ENCODE results near the gene TUBGCP2. TPM values are rescaled to one million over a fixed set of nuclear protein-coding genes. Genes with fewer than 3 reads are reported as not detected.

Gene TUBGCP2
- total RNA-seq, 1 donor = 66.9 TPM

- no peak for DNase-seq (ENCODE audit: low read depth)
- H3K4me3 ChIP-seq (ENCODE audit: low read depth, low read length) = no peak overlapping the region
- no peak for TF ChIP-seq CTCF (IDR thresholded peaks at IDR 0.05; ENCODE audit: insufficient read depth, low read depth, low read length)
Observed at GRCh38 chr10:133349577-133350011, 40.9 kb upstream of the TUBGCP2 start.

- no peak for DNase-seq (ENCODE audit: low read depth)
- TF ChIP-seq CTCF (IDR thresholded peaks at IDR 0.05; ENCODE audit: insufficient read depth, low read depth, low read length) = no peak
- no peak overlapping the region for H3K4me3 ChIP-seq (ENCODE audit: low read depth, low read length)
Observed at GRCh38 chr10:133349160-133349568, 40.5 kb upstream of the TUBGCP2 start.

- H3K4me3 ChIP-seq (ENCODE audit: low read depth, low read length) = no peak overlapping the region
- no peak for TF ChIP-seq CTCF (IDR thresholded peaks at IDR 0.05; ENCODE audit: insufficient read depth, low read depth, low read length)
- no peak for DNase-seq (ENCODE audit: low read depth)
Observed at GRCh38 chr10:133347710-133348517, 39.2 kb upstream of the TUBGCP2 start.

- no peak for TF ChIP-seq CTCF (IDR thresholded peaks at IDR 0.05; ENCODE audit: insufficient read depth, low read depth, low read length)
- H3K4me3 ChIP-seq (ENCODE audit: low read depth, low read length) = no peak overlapping the region
- no peak for DNase-seq (ENCODE audit: low read depth)
Observed at GRCh38 chr10:133346413-133346812, 37.7 kb upstream of the TUBGCP2 start.

- TF ChIP-seq CTCF (IDR thresholded peaks at IDR 0.05; ENCODE audit: insufficient read depth, low read depth, low read length) = no peak
- no peak overlapping the region for H3K4me3 ChIP-seq (ENCODE audit: low read depth, low read length)
- DNase-seq (ENCODE audit: low read depth) = no peak
Observed at GRCh38 chr10:133344236-133344635, 35.6 kb upstream of the TUBGCP2 start.

- DNase-seq (ENCODE audit: low read depth) = no peak
- TF ChIP-seq CTCF (IDR thresholded peaks at IDR 0.05; ENCODE audit: insufficient read depth, low read depth, low read length) = no peak
- H3K4me3 ChIP-seq (ENCODE audit: low read depth, low read length) = no peak overlapping the region
Observed at GRCh38 chr10:133343558-133343957, 34.9 kb upstream of the TUBGCP2 start.

- no peak for DNase-seq (ENCODE audit: low read depth)
- no peak overlapping the region for H3K4me3 ChIP-seq (ENCODE audit: low read depth, low read length)
- TF ChIP-seq CTCF (IDR thresholded peaks at IDR 0.05; ENCODE audit: insufficient read depth, low read depth, low read length) = no peak
Observed at GRCh38 chr10:133342942-133343341, 34.3 kb upstream of the TUBGCP2 start.
